ENCODE results near the gene ZIC1. TPM values are rescaled to one million over a fixed set of nuclear protein-coding genes. Genes with fewer than 3 reads are reported as not detected.

Gene ZIC1
- total and polyA plus RNA-seq, 8 donors: 0.03 to 0.55 TPM; not detected in 6

DNA sequence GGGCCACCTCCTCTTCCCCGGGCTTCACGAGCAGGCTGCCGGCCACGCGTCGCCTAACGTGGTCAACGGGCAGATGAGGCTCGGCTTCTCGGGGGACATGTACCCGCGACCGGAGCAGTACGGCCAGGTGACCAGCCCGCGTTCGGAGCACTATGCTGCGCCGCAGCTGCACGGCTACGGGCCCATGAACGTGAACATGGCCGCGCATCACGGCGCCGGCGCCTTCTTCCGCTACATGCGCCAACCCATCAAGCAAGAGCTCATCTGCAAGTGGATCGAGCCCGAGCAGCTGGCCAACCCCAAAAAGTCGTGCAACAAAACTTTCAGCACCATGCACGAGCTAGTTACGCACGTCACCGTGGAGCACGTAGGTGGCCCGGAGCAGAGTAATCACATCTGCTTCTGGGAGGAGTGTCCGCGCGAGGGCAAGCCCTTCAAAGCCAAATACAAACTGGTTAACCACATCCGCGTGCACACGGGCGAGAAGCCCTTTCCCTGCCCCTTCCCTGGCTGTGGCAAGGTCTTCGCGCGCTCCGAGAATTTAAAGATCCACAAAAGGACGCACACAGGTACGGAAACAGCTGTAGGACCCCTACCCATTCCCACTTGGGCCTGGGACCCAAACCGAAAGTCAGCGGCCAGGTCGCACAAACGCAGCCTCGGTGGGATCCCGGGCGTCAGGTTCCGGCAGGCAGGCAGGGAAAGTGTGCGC lies 1.5 kb downstream of the ZIC1 start:
- H3K4me1 ChIP-seq: peaks cover 7 to 26% of the 10 kb centered on the region in 2 donors
- TF ChIP-seq CTCF (IDR thresholded peaks at IDR 0.05): no peak
- DNase-seq (no peak), ATAC-seq (no peak)
- no peak overlapping the region for H3K27ac ChIP-seq
- H3K4me3 ChIP-seq: peak overlapping the region in 1 of 2 donors; percentile 14
- no peaks in the 10 kb centered on the region for H3K36me3 ChIP-seq
- H3K9me3 ChIP-seq: no peaks in the 10 kb centered on the region
- intact Hi-C loops (cut with DNase I): no loop called here
- H3K27me3 ChIP-seq: peaks cover 98 to 100% of the 10 kb centered on the region in 2 donors

DNA sequence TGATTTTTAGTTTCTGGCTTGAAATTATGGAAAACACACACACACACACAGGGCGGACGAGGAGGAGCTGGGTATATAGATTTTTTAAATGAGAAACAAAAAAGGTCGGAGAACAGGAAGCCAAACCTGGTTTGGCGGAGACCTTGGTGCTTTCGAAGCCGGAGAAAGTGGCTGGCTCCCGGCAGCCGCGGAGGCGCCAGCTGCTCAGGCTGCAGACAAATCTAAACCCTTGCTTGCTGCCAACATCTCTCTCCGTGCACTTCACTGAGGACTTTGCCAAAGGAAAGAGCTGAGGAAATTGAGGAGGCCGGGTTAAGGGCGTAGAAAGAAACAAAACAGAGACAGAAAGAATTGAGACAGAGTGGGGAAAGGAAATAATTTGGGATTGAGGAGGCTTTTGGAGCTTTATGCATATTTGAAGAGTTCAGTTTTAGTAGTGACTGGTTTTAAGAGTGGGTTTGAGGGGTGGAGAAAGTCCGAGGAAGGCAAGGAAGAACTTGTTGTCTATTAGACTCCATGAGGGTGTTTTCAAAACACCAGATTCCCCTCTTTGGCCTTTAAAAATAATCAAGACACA lies 2.2 kb downstream of the ZIC1 start:
- Histone ChIP-seq H3K27me3 (peaks cover 98 to 100% of the 10 kb centered on the region in 2 donors), H3K4me1 (peaks cover 7 to 26% of the 10 kb centered on the region in 2 donors), H3K4me3 (peak overlapping the region in 1 of 2 donors; percentile 14), H3K36me3 (no peaks in the 10 kb centered on the region), H3K9me3 (no peaks in the 10 kb centered on the region), H3K27ac (no peak overlapping the region)
- no peak for DNase-seq
- ATAC-seq: no peak
- intact Hi-C loops (cut with DNase I): no loop called here
- TF ChIP-seq CTCF (IDR thresholded peaks at IDR 0.05): no peak

- intact Hi-C loops (cut with DNase I): no loop called here
- no peak overlapping the region for H3K27ac ChIP-seq
Observed at GRCh38 chr3:147411815-147412241, 2.7 kb downstream of the ZIC1 start.

GRCh38 chr3:147412261-147412916 lies 3.2 kb downstream of the ZIC1 start:
- Histone ChIP-seq H3K27me3 (peaks cover 98 to 100% of the 10 kb centered on the region in 2 donors), H3K4me1 (peaks cover 7 to 26% of the 10 kb centered on the region in 2 donors), H3K9me3 (no peaks in the 10 kb centered on the region), H3K4me3 (no peak overlapping the region), H3K27ac (no peak overlapping the region), H3K36me3 (no peaks in the 10 kb centered on the region)
- TF ChIP-seq CTCF (IDR thresholded peaks at IDR 0.05): no peak
- ATAC-seq (no peak), DNase-seq (no peak)
- intact Hi-C loops (cut with DNase I): no loop called here

More at GRCh38 chr3:147411815-147412241, 2.7 kb downstream of the ZIC1 start:
- peaks cover 7 to 26% of the 10 kb centered on the region in 2 donors for H3K4me1 ChIP-seq
- DNase-seq: no peak
- ATAC-seq: no peak
- peaks cover 98 to 100% of the 10 kb centered on the region in 2 donors for H3K27me3 ChIP-seq
- no peak overlapping the region for H3K4me3 ChIP-seq
- no peaks in the 10 kb centered on the region for H3K36me3 ChIP-seq
- no peaks in the 10 kb centered on the region for H3K9me3 ChIP-seq
- no peak for TF ChIP-seq CTCF (IDR thresholded peaks at IDR 0.05)
